ENCODE data around the gene MRPS10. TPM values are rescaled to one million over a fixed set of nuclear protein-coding genes. Genes with fewer than 3 reads are reported as not detected.

Gene MRPS10
- polyA plus RNA-seq, 2 of the 4 experiments (the other 2 are of a cell fraction), result 31.5 to 60.7 TPM

GRCh38 chr6:42241915-42242314 lies 24.3 kb upstream of the MRPS10 start:
- no peak for ATAC-seq
- no peak for FAIRE-seq

More at GRCh38 chr6:42241915-42242314, 24.3 kb upstream of the MRPS10 start:
- DNase-seq (ENCODE audit: low read depth in 1 of 2, low spot score in 1 of 2), result no peak
- TF ChIP-seq, protein P1, sequence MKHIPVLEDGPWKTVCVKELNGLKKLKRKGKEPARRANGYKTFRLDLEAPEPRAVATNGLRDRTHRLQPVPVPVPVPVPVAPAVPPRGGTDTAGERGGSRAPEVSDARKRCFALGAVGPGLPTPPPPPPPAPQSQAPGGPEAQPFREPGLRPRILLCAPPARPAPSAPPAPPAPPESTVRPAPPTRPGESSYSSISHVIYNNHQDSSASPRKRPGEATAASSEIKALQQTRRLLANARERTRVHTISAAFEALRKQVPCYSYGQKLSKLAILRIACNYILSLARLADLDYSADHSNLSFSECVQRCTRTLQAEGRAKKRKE (CRISPR knock-in tag; IDR thresholded peaks at IDR 0.05; ENCODE audit: low read depth), result no peak
- TF ChIP-seq KDM5A (IDR thresholded peaks at IDR 0.05) (no peak), RFX5 (IDR thresholded peaks at IDR 0.05) (no peak), HES2 (IDR thresholded peaks at IDR 0.05) (no peak), NFE2L2 (conservative IDR thresholded peaks at IDR 0.05; ENCODE audit: low read length) (no peak), ZC3H11A (IDR thresholded peaks at IDR 0.05) (no peak), FOSB (CRISPR knock-in tag; IDR thresholded peaks at IDR 0.05) (no peak), RAD21 (conservative IDR thresholded peaks at IDR 0.05 in 1 of 2, IDR thresholded peaks at IDR 0.05 in 1 of 2) (no peak), MAX (IDR thresholded peaks at IDR 0.05) (no peak), ZSCAN20 (CRISPR knock-in tag; IDR thresholded peaks at IDR 0.05) (no peak), HMGXB4 (CRISPR knock-in tag; IDR thresholded peaks at IDR 0.05; ENCODE audit: borderline replicate concordance) (no peak), JUNB (IDR thresholded peaks at IDR 0.05) (no peak), USF2 (IDR thresholded peaks at IDR 0.05) (no peak), REST (IDR thresholded peaks at IDR 0.05) (no peak), FOXS1 (CRISPR knock-in tag; IDR thresholded peaks at IDR 0.05) (no peak), NR3C1 (IDR thresholded peaks at IDR 0.05) (no peak)
- TF ChIP-seq, protein P2, sequence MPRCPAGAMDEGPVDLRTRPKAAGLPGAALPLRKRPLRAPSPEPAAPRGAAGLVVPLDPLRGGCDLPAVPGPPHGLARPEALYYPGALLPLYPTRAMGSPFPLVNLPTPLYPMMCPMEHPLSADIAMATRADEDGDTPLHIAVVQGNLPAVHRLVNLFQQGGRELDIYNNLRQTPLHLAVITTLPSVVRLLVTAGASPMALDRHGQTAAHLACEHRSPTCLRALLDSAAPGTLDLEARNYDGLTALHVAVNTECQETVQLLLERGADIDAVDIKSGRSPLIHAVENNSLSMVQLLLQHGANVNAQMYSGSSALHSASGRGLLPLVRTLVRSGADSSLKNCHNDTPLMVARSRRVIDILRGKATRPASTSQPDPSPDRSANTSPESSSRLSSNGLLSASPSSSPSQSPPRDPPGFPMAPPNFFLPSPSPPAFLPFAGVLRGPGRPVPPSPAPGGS (IDR thresholded peaks at IDR 0.05), result no peak
- 95% methylated on average over 5 of the region's 5 CpGs for WGBS (ENCODE audit: missing lambda C conversion rate)
- ChIA-PET CTCF (interaction anchor here (1.2 to 1.4 kb wide), 2 partner anchors 12 to 306 kb away, joined by 3 to 8 read pairs; no protein-coding TSS in a partner anchor), POLR2A (no interaction called here)
- Histone ChIP-seq H3K4me3 (no peak overlapping the region), H3K27ac (no peak overlapping the region), H3K4me1 (peaks cover 17% of the 10 kb centered on the region; the same call in 2 of the 3 replicates), H3K4me2 (no peak overlapping the region), H3K9me3 (no peaks in the 10 kb centered on the region)
